Measurements from ENCODE around the gene TH. TPM values are rescaled to one million over a fixed set of nuclear protein-coding genes. Genes with fewer than 3 reads are reported as not detected.

Gene TH
- total RNA-seq, 1 donor from 2014 or later, result 2.0 TPM

DNA sequence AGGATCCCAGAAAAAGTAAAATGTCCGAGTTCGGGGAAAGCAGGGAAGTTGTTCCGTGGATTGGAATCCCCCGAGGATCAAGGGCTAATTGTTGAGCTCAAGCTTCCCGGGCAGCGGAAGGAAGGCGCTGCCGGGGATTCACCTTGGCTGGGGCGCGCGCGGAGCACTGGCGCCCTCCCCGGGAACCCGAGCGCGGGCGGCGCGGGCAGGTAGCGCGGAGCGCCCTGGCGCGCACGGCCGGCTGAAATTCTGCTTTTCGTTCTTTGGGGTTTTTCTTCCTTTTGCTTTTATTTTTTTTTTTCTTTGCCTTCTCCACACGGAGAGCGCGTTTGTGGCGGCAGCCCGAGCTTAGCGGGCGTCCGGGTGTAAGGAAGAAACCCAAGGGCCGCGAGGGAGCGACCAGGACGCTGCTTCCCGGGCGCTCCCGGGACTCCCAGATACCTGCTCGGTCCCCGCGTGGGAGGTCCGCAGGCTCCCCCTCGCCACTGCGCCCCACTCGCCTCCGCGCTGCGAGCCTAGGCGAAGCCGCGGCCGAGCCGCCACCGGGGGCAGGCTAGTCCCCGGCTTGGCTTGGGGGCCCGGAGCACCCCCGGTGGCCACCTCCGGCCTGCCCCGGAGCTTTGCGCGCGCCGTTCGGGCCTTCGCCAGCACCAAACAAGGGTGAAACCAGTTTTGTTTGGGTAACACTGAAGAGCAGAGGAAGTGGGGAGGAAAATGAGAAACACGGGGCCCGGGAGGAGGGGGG is 27.6 kb downstream of the TH start:
- no peaks in the 10 kb centered on the region for H3K9me3 ChIP-seq (ENCODE audit: low read depth)
- no peaks in the 10 kb centered on the region for H3K79me2 ChIP-seq (ENCODE audit: low read depth)
- no peaks in the 10 kb centered on the region for H3K9me3 Mint-ChIP-seq
- H3K4me1 Mint-ChIP-seq, result peaks cover 20% of the 10 kb centered on the region
- no peak overlapping the region for H3K4me3 Mint-ChIP-seq
- H3F3A ChIP-seq (ENCODE audit: low read depth), result peaks cover 8% of the 10 kb centered on the region
- H3K9ac ChIP-seq, result no peak overlapping the region
- H3K4me3 ChIP-seq, result no peak overlapping the region
- peaks cover 21% of the 10 kb centered on the region for H3K4me1 ChIP-seq
- H3K36me3 ChIP-seq, result no peaks in the 10 kb centered on the region
- DNase-seq (ENCODE audit: low spot score), result peak; percentile 69
- peak overlapping the region; percentile 29 for H3K4me2 ChIP-seq
- no peak overlapping the region for H2AFZ ChIP-seq (replicated peaks)
- TF ChIP-seq EZH2 (IDR thresholded peaks at IDR 0.05) (peak; percentile 100), EZH2phosphoT487 (IDR thresholded peaks at IDR 0.05) (peak; percentile 97)
- TF ChIP-seq, protein P1, sequence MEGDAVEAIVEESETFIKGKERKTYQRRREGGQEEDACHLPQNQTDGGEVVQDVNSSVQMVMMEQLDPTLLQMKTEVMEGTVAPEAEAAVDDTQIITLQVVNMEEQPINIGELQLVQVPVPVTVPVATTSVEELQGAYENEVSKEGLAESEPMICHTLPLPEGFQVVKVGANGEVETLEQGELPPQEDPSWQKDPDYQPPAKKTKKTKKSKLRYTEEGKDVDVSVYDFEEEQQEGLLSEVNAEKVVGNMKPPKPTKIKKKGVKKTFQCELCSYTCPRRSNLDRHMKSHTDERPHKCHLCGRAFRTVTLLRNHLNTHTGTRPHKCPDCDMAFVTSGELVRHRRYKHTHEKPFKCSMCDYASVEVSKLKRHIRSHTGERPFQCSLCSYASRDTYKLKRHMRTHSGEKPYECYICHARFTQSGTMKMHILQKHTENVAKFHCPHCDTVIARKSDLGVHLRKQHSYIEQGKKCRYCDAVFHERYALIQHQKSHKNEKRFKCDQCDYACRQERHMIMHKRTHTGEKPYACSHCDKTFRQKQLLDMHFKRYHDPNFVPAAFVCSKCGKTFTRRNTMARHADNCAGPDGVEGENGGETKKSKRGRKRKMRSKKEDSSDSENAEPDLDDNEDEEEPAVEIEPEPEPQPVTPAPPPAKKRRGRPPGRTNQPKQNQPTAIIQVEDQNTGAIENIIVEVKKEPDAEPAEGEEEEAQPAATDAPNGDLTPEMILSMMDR (IDR thresholded peaks at IDR 0.05), result peak; percentile 39
- H3K36me3 Mint-ChIP-seq, result no peaks in the 10 kb centered on the region
- H4K20me1 ChIP-seq (ENCODE audit: low read depth), result peaks cover 48% of the 10 kb centered on the region
- no peak overlapping the region for H3K27ac Mint-ChIP-seq
- H3K27me3 ChIP-seq, result peaks cover 100% of the 10 kb centered on the region
- H3K27ac ChIP-seq, result no peak overlapping the region
- peaks cover 64% of the 10 kb centered on the region for H3K27me3 Mint-ChIP-seq (ENCODE audit: insufficient read depth, low read depth)

DNA sequence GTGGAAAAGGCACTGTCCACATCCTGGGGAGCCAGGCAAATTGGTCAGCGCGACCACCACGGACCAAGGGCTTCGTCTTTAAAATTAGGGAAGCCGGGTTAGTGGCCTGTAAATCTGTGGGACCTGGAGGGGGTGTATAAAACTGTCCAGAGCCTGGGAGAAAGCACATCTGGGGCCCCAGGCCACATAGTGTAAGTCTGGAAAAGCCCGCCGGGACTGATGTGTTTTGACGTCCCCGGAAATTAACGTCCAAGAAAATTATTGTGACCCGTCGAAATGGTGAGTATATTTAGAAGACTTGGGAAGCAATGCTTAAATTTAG is 28.2 kb downstream of the TH start:
- H3K36me3 ChIP-seq, result no peaks in the 10 kb centered on the region
- H3K79me2 ChIP-seq (ENCODE audit: low read depth), result no peaks in the 10 kb centered on the region
- Mint-ChIP-seq H3K27me3 (ENCODE audit: insufficient read depth, low read depth) (peaks cover 64% of the 10 kb centered on the region), H3K4me3 (no peak overlapping the region), H3K36me3 (no peaks in the 10 kb centered on the region), H3K27ac (no peak overlapping the region), H3K4me1 (peaks cover 15% of the 10 kb centered on the region), H3K9me3 (no peaks in the 10 kb centered on the region)
- no peak overlapping the region for H3K4me3 ChIP-seq
- H3K9me3 ChIP-seq (ENCODE audit: low read depth), result no peaks in the 10 kb centered on the region
- H2AFZ ChIP-seq (replicated peaks), result no peak overlapping the region
- no peak overlapping the region for H3K27ac ChIP-seq
- peaks cover 16% of the 10 kb centered on the region for H3K4me1 ChIP-seq
- H3K4me2 ChIP-seq, result no peak overlapping the region
- H4K20me1 ChIP-seq (ENCODE audit: low read depth), result peaks cover 48% of the 10 kb centered on the region
- H3K9ac ChIP-seq, result no peak overlapping the region
- no peak for TF ChIP-seq EZH2phosphoT487 (IDR thresholded peaks at IDR 0.05)
- TF ChIP-seq, protein P1 (IDR thresholded peaks at IDR 0.05), result no peak
- no peak for TF ChIP-seq EZH2 (IDR thresholded peaks at IDR 0.05)
- DNase-seq (ENCODE audit: low spot score), result no peak
- peaks cover 100% of the 10 kb centered on the region for H3K27me3 ChIP-seq
- H3F3A ChIP-seq (ENCODE audit: low read depth), result peaks cover 4% of the 10 kb centered on the region

DNA sequence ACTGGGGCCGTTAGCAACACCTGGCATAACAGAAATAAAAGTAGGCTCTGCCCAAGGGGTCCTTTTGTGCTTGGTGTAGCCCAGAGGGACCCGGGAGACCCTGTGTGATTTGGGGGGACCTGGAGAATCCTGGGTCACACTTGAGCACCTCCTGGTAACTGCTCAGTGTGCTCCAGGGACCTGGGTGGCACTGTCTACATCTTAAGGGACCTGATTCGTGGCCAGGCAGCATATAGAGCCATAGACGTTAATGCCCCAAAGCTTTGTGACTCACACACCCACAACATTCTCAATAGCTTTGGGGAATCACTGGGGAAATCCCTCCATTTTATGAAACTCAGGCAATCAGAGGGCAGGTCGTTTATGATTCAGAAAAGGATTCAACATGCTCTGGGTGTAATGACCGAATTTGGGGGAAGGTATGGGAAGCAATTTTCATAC is 28.8 kb downstream of the TH start:
- Histone ChIP-seq H3F3A (ENCODE audit: low read depth) (peaks cover under 1% of the 10 kb centered on the region), H3K4me1 (peaks cover 10% of the 10 kb centered on the region), H3K79me2 (ENCODE audit: low read depth) (no peaks in the 10 kb centered on the region), H4K20me1 (ENCODE audit: low read depth) (peaks cover 48% of the 10 kb centered on the region), H3K9me3 (ENCODE audit: low read depth) (no peaks in the 10 kb centered on the region), H3K27me3 (peaks cover 100% of the 10 kb centered on the region), H3K4me3 (no peak overlapping the region), H2AFZ (replicated peaks) (no peak overlapping the region), H3K36me3 (no peaks in the 10 kb centered on the region), H3K9ac (no peak overlapping the region), H3K27ac (no peak overlapping the region), H3K4me2 (no peak overlapping the region)
- Mint-ChIP-seq H3K27ac (no peak overlapping the region), H3K4me1 (peaks cover 11% of the 10 kb centered on the region), H3K36me3 (no peaks in the 10 kb centered on the region), H3K4me3 (no peak overlapping the region), H3K9me3 (no peaks in the 10 kb centered on the region), H3K27me3 (ENCODE audit: insufficient read depth, low read depth) (peaks cover 62% of the 10 kb centered on the region)
- no peak for DNase-seq (ENCODE audit: low spot score)
- TF ChIP-seq, protein P1 (IDR thresholded peaks at IDR 0.05), result no peak
- no peak for TF ChIP-seq EZH2phosphoT487 (IDR thresholded peaks at IDR 0.05)
- TF ChIP-seq EZH2 (IDR thresholded peaks at IDR 0.05), result no peak

Data from neural progenitor cell (in vitro differentiated cells).